DLD1 (cell line): ENCODE data around the gene TLE3.

Experiments
- in situ Hi-C: cut with HindIII; loops from 2 replicates; pipeline ENCODE4 v1.10.0; 2017; ENCODE audit warnings: low sequenced_read_pairs

TLE3 gene

DNA sequence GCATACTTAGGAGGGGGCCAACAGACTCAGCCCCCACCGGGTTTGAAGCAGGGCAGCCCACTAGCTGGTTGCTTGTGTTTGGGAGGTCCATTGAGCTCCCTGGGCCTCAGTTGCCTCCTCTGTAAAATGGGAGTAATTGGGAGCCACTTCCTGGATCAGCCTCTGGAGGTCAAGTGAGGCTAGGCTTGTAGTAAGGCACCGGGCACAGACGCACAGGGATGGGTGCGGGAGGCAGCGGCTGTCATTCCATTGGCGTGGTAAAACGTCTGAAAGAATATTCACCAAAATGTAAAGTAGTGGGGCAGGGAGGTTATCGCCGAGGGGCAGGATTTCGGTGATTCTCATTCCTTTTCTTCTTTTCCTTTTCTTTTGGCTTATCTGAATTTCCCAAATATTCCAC, 64.6 kb downstream of the TLE3 start:
- in situ Hi-C loops = no loop called here

DNA sequence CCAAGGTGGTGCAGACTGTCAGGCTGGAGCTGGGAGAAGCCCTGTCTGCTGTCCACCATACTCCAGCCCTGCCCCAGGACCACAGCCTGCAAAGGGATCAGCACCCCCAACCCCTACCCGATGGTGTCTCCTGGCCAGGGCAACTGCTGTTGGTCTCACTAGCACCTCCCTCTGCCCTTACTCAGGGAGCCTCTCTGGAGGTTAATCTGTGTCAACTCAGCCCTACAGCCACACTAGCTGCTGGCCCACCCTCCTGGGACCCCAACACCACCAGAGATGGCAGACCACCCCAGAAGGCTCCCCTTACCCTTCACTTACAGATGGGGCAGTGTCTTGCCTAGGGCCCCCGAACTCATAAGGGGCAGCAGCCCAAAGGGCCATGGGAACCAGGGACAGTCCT, 65.2 kb downstream of the TLE3 start:
- in situ Hi-C loops = no loop called here

DNA sequence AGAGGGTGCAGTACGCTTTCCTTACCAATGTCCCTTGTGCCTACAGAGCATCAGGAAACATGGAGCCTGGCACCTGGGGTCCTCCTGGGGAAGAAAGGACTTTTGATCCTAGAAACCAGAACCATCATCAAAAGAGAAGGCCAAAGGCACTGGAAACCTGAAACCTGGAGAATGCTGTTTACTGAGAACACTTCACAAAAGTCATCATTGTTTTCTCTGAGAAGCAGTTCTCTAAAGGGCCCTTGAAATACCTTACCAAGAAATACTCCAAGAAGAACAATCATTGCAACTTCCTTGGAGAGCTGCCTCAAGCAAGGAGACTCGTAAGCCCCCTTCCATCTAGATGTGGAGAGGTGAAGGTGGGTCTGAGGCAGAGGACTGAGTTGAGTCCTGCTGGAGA, 66.0 kb downstream of the TLE3 start:
- in situ Hi-C loops = no loop called here

DNA sequence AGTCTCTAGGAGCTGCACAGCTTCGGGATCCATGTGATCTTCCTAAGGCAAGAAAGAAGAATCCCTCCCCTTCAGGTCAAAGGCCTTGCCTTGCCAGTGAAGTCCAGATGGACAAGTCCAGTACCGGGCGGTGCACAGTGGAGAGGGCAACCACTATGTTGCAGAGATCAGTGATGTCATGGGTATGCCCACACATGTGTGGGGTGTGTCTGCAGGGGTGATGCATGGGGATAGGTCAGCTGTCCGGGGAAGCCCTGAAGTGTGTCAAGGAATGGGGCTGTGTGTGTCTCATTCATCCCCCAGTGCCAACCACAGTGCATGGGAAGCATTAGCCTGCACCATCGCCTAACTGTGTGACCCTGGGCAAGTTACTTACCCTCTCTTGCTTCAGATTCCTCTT, 66.5 kb downstream of the TLE3 start:
- in situ Hi-C loops = no loop called here

DNA sequence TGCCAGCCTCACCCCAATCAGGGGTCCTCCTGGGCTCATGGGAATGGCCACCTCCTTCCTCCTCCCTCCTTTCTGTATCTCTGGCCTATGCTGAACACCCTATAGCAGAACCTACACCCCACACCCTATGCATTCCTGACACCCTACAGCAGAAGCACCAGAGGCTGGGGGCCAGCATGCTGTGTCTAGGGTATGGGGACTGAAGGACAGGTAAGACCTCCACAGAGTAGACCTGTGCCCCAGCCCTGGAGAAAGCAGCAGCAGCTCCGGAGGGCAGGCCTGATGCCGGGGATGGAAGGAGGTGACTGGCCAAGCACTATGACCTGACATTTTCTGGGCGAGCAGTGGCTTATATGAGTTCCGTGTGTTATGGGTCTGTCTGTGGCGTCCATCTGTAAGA, 66.9 kb downstream of the TLE3 start:
- in situ Hi-C loops = no loop called here

DNA sequence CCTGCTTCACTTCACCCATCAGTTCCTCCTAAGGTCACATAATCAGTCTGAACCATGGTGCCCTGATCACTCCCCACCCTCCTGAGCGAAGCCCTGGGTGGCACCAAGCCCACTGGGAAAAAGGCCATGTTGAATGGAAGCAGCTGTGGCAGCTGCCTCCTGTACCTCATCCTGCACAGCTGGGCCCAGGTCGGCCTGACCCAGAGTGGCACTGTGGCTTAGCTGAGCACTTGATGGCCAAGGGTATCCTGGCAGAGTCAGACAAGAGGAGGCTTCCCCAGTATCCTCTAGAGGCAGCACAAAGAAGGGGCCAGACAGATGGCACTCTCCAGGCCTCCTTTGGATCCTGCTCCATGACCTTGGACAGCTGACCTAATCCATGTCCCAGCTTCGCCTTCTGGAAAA, 68.4 kb downstream of the TLE3 start:
- in situ Hi-C loops = no loop called here

DNA sequence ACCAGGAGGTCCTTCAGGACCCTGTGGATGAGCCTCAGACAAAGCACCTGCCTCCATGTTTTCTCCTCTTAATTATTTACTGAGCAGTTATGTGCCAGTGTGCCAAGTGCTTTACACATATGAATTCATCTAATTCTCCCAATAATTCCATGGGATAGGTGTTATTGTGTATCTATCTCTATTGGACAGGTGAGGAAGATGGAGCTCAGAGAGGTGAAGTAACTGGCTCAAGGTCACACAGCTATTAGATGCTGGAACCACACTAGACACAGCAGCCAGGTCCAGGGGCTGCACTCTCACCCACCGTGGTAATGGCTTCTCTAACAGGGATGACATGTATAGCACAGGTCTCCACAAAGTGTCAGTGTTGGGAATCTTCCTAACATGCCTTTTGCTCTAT, 70.2 kb downstream of the TLE3 start:
- in situ Hi-C loops = no loop called here

DNA sequence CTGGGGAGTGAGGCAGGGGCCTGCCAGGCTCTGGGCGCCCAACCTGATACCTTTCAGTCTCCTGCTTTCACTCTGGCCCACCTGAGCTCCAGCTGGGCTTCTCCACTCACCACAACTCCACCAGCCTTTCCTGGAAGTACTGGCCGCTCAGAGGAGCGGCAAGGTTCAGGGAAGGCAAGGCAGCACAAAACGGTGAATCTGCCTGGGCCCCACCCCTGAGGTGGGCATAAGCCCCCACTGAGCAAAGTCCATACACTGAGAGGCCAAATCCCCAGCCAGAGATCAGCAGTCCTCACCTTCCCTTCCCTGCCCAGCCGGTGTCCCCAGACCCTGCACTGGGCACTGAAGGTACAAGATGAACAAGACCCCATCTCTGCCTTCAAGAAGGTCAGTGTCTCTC, 70.7 kb downstream of the TLE3 start:
- in situ Hi-C loops = no loop called here

DNA sequence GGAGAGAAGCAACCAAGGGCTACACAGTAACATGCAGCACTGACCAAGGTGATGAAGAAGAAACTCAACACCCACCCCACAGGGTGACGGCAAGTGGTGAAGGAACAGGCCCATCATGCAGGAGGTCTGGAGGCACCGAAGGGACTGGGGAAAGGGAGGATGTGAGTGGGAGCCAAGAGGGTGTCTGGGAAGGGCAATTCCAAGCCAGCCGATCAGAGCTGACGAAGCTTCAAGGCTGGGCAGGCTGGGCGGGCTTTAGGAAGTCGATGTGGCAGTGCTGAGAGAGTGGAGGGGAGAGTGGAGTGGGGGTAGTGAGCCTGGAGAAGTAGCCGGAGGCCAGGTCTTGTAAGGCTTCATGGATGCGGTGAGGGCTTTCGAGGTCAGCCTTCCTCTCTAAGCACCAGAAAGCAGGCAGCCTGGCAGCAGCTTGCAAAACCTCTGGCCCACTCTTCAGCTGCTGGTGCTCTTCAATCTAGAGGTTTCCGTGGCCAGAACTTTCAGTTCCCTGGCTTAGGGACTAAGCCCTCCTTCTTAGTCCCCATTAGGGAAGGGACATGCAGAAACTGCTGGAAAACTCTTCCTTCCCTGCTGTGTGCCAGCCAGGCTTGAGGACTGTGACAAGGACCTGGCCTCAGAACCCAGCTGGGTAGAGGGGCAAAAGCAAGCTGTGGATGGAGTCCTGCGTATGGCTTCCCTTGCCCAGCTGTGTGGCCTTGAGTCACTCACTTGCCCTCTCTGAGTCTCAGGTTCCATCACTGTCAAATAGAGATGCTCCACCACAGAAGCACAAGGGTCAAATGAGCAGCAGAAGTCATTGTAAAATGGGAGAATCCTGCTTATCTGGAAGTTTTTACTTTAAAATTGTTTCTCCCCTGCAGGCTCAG, 72.1 kb downstream of the TLE3 start:
- in situ Hi-C loops = no loop called here

DNA sequence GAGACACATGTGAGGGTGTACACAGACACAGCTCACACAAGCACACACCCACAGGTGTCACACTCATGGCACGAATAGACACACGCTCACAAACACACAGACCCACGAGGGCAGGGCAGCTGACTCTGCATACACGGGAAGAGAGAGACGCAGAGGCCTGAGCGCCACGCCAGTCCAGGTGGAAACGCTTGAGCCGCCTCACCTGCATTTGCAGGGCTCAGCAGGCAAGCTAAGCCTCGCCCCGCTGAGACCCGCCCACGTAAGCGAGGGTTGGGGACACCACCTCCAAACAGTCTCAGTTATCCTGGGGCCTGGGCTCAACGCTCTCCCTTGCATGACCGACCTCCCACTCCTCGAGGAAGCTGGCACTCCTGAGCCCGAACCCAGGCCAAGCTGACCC, 73.2 kb downstream of the TLE3 start:
- in situ Hi-C loops = no loop called here

DNA sequence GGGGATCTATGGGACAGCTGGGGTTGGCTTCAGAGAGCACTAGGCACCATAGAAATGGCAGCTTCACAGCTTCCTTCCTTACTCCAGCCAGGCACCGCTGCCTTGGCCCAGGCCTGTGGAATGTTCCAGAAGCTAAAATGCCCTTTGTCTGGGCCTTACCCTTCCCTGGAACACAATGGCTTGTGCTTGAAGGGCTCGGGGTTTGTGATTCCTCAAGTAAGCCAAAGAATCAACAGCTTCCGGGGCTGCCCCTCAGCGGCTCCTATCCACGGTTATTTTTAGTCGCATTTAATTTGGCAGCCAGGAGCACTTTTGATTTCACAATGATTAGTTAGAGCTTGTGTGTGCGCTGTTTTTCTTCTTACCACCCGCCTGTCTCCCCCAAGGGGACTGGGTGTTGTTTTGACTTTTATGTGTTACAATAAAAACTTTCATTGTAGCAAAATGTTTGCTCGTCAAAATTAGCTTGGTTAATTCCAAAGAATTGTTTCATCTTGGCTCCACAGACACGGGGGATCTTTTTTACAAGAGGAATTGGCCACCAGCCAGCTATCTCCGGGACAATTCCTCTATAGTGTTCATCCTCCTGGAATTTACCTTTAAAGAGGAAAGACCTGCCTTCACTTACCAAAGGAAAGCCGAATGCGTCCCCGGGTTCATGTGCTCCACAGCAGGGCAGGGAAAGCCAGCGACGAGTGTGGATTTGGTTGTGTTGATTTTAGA, 73.8 kb downstream of the TLE3 start:
- in situ Hi-C loops = no loop called here

DNA sequence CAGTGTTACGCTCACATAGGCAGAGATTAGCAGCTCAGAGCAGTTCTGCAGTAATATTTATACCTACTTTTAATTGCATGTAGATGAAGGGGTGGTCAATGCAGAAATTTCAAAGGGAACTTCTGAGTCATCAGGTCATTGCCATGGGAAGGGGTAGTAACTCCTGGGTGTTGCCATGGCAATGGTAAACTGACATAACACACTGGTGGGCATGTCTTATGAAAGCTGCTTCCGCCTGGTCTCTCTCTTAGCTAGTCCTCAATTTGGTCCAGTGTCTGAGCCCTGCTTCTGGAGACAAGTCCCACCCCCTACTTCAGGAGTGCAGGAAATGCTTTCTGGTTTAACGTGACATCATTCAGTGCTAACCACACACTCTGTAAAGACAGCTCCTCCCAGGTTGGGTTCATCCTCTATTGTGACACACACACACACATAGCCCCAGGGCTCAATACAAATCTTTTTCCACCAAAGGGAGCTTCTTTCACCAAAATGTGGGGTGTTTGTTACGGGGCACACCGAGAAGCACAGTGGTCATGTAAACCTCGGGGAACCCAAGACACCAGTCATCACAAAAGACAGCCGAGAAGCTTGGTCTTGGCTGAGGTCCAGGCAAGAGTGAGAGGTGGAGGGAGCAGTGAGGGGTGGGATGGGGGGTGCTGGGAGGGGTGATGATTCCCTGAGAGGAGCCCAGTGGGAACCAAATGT, 74.5 kb downstream of the TLE3 start:
- in situ Hi-C loops = no loop called here

DNA sequence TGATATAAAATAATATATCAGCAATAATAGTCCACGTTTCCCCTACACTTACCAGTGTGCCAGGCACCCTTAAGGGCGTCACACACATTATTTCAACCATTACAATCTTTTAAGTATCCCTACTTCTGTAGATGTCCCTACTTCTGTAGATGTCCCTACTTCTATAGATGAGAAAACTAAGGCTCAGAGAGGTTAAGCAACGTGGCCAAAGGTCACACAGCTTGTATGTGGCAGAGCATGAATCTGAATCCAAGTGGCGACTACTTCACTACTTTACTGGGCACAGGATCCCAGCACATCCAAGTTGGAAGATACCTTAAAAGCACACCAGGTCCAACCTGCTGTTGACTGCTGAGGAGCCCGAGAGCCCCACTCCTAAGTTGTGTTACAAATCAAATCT, 77.5 kb downstream of the TLE3 start:
- in situ Hi-C loops = no loop called here

DNA sequence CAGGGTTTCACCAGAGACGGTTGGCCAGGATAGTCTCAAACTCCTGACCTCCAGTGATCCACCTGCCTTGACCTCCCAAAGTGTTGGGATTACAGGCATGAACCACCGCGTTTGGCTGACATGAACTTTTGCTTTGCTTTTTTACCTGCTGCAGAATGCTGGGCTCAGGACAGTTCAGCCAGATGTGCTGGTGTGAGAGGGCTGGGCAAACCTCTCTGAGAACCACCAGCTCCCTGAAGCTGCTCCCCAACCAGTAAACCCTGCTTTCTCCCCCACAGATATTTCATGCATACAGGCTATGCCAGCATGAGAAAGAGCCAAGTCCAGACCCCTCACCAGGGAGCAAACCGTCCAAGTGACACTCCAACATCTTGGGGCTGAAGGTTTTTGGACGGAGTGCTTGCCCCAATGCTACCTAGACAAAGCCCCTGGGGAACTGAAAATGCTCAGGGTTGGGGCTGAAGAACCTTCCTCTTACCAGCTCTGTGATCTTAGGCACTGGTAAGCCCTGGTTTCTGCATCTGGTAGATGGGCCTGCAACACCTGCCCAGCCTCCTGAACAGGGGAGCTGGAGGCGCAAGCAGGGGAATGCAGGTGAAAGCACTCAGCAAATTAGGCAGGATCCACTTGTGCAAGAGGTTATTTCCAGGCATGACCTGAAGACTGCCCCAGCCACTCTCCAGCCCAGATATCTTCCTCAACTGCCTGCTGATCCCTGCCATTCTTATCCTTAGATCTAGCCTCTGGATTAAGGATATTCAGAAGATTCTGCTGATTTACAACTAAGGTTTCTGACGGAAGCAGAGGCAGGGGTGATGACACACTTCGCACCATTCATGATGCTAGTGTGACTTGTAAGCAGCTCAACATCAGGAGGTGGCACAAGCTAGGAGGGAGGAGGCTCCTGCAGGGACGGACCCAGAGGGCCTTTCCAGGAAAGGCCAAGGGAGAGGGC, 78.8 kb downstream of the TLE3 start:
- in situ Hi-C loops = no loop called here

DNA sequence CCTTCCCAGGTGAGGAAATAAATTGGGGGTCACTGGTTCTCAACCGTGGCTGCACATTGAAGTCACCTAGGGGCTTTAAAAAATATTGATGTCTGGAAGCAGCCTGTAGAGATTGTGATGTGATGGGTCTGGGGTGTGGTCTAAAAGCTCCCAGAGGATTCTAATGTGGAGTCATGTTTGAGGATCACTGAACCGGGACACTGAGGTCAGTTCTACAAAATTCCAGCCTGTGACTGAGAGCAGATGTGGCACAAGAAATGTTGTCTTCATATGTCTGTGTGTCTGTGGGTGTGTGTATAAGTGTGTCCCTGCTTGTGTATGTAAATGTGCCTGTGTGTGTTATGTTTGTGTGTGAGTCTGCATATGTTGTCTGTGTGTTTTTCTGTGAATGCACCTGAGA, 79.9 kb downstream of the TLE3 start:
- in situ Hi-C loops = no loop called here

DNA sequence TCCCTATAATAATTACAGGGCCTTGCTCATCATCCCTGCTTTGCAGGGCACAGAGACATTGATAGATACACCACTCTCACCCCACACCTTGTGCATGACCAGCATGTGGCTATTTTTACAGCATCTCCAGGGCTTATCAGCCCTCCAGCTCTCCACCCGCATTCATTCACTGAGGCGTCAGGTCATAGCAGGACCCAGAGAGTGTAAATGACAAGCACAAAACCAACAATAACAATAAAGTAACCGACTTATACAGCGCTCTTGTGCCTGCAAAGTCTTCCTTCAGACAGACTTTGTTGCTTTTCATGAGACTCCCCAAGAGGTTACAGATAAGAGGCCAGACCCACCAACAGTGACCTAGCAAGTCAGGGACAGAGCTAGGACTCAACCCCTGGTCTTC, 80.7 kb downstream of the TLE3 start:
- in situ Hi-C loops = no loop called here

DNA sequence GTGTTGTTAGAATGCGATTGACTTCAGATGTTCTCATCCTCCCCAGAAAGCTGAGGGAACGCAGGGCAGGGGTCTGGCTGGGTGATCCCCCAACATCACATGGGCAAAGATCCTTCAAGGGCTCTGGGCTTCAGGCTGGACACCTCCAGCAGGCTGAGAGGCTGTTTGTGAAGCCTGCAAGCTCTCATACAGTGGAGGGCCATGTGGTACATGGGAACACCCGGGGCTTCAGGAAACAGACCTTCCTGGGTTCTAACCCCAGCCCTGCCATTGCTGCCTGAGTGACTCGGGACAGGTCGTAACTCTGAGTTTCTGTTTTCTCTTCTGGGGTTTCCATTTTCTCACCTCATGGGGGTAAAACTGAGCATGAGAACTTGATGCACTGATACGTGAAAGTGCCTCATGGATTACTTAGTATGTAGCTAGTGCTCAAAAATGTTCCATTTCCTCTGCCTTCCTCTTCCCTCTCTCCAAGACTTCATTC, 81.2 kb downstream of the TLE3 start:
- in situ Hi-C loops = no loop called here

DNA sequence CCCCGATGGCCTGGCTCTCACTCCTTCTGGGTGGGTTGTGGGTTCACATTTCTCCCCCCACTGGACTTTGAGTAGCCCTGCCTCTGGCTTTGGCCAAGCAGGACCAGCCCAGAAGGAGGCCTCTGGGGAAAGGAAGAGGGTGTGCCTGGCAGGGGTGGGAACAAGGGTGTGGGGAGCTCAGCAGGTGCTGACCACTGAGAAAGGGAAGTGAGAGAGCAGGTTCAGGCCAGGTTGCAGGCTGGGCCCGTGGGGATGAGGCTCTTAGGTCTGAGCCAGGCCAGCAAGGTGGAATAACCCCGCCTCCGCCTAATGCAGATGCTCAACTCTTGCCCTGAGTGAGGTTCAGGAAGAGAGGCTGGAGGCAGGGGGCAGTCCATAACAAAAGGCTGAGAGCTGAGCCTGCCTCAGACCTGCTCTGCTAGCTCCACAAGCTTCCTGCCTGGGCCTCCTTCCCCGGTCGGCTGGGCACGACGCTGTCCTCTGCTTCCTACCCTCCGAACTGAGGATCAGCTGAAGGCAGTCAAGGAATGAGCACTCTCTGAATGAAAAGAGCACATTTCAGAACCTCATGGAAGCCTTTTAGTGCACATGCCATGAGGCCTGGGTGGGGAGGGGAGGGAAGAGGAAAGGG, 82.7 kb downstream of the TLE3 start:
- in situ Hi-C loops = no loop called here

DNA sequence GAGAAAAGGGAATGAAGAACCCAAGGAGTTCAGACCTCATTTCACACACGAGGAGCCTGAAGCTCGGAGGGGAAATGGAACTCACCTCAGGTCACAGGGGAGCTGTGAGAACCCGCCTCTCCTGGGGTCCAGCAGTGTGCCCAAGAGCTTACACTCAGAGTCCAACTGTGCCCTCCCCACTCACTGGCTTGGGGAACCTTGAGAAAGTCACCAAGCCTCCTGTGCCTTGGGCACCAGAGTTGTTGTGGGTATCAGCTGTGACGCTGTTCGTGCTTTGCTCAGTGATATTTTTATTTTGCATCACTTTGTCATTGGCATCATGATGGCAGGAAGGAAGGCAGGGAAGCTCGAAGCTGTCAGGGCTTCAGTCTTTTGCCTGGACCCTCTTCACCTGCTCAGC, 83.4 kb downstream of the TLE3 start:
- in situ Hi-C loops = no loop called here

DNA sequence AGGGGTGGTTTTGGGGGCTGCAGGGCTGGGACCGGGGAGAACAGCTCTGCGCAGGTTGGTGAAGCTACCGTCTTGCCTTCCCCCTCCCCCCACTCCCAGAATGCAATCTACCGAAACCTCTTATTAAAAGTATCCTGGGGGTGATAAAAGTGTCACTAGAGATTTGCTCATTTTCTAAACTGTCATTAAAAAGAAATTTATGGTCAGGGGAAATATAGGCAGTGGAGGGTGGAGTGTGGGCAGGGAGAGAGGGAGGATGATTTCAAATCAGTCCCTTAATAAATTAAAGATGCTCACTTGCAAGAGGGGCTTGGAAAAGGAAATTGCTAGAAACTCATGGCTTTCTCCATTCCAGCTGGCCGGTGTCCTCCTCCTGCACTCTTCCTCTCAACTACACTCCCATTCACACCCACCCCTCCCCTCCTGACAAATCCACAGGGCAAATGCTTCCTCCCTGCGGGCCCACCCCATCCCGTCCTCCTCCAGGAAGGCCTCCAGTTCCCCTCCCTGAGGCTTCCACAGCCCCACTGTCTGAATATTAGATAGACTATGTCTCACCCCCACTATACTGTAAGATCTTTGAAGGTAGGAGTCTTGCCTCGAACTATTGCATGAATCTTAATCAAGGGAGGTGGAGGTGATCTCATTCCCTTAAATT, 83.9 kb downstream of the TLE3 start:
- in situ Hi-C loops = no loop called here
